Measurements from ENCODE around the gene TICRR. TPM values are rescaled to one million over a fixed set of nuclear protein-coding genes. Genes with fewer than 3 reads are reported as not detected.
"Not testable (repeated sequence)": the region's sequence is repeated elsewhere in the genome, so short reads cannot be mapped to it uniquely, and the experiment has no call there.

TICRR gene
- total RNA-seq, 1 donor from 2014 or later, result 1.2 TPM

DNA sequence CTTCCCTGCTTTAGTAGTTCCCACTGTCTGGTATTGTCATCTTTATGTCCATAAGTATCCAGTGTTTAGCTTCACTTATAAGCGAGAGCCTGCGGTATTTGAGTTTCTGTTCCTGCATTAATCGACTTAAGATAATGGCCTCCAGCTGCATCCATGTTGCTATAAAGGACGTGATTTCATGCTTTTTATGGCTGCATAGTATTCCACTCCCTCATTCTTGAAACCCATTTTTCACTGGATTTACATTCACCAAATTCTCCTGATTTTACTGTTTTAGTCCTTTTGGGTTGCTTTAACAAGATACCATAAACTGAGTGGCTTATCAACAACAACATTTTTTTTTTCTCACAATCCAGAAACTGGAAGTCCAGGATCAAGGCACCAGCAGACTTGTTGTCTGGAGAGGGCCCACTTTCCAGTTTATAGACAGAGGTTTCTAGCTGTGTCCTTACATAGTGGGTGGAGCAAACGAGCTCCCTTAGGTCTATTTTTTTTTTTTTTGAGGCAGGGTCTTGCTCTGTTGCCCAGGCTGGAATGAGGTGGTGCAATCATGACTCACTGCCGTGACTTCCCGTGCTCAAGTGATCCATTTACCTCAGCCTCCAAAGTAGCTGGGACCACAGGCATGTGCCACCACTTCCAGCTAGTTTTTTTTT is 6.1 kb upstream of the TICRR start:
- DNase-seq (ENCODE audit: low spot score), result no peak

DNA sequence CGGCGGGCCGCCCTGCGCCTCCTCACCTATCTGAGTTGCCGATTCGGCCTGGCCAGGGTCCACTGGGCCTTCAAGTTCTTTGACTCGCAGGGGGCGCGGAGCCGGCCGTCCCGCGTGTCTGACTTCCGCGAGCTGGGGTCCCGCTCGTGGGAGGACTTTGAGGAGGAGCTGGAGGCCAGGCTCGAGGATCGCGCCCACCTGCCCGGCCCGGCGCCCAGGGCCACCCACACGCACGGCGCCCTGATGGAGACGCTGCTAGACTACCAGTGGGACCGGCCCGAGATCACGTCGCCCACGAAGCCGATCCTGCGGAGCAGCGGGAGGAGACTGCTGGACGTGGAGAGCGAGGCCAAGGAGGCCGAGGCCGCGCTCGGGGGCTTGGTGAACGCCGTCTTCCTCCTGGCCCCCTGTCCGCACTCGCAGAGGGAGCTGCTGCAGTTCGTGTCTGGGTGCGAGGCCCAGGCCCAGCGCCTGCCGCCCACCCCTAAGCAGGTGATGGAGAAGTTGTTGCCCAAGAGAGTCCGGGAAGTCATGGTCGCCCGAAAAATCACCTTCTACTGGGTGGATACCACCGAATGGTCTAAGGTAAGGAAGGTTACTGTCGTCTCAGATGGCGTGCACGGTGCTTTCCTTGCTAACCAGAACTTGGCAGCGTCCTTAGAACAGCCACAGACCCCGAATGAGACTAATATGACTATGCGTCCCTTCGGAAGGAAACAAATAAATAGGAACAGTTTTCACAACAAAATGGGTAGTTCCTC is 567 bp downstream of the TICRR start:
- no peak for DNase-seq (ENCODE audit: low spot score)

DNA sequence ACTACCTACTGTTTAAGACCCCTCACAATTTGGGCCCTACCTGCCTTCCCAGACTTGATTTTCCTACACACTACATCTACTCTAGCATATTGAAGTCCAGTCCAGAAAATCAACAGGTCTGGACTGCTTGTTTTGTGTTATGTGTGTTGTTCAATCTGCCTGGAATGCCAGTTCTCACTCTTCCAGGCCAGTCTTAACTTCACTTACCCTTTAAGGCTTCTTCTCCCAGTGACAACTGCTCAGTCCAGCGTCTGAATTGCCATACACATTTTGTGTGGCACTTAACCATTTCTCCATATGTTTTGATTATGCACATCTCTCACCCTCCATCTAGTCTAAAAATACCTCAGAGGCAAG is 1.1 kb downstream of the TICRR start:
- no peak for DNase-seq (ENCODE audit: low spot score)

DNA sequence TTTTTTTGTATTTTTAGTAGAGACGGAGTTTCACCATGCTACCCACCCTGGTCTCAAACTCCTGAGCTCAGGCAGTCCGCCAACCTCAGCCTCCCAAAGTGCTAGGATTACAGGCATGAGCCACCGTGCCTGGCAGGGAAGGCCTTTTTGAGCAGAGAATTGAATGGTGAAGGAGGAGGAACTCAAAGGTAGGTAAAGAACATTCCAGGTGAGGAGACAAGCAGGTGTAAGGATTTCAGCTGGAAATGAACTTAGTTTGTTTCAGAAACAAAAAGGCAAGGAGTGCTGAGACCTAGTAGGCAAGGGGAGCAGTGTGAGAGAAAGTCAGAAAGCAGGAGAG is 2.5 kb downstream of the TICRR start:
- DNase-seq (ENCODE audit: low spot score), result no peak

DNA sequence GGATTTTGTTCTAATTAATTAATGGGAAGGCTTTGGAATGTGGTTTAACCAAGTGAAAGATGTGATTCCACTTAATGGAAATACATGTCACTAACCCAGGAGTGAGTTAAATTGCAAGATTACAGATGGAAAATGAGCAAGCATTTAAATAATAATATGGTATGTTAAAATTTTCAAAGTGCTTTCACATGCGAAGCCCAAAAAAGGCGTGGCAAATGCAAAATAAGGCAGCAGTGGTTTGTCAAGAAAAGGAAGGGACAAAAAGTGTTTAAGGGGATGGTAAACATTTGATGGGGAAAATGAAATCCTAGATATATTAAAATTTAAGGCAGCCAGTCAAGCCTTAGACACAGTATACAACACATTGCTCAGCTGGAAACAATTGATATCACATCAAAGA is 2.9 kb downstream of the TICRR start:
- no peak for DNase-seq (ENCODE audit: low spot score)

DNA sequence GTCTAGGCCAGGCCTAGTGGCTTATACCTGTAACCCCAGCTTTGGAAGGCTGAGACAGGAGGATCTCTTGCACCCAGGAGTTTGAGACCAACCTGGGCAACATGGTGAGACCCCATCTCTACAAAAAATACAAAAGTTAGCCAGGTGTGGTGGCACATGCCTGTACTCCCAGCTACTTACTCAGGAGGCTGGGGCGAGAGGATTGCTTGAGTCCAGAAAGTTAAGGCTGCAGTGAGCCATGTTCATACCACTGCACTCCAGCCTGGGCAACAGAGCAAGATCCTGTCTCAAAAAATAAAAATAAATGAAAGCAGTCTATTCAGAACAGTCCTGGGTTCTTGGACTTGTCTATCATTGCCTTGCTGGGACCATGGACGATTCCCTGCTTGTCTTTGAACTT is 5.5 kb downstream of the TICRR start:
- DNase-seq (ENCODE audit: low spot score), result not testable (repeated sequence)

DNA sequence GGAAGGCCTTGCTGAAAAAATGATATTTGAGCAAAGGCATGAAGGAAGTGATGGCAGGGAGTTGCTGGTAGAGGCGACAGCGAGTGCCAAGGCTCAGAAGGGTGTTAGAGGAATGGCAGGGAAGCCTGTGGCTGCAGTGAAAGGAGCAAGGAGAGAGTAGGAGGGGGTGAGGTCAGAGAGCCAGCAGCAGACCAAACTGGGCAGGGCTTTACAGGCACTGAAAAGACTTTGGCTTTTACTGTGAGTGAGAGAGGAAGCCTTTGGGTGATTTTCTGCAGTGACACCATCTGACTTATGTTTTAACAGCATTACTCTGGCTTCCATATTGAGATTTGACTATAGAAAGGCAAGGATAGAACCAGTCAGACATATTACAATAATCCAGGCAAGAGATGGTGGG is 11.4 kb downstream of the TICRR start:
- no peak for DNase-seq (ENCODE audit: low spot score)

DNA sequence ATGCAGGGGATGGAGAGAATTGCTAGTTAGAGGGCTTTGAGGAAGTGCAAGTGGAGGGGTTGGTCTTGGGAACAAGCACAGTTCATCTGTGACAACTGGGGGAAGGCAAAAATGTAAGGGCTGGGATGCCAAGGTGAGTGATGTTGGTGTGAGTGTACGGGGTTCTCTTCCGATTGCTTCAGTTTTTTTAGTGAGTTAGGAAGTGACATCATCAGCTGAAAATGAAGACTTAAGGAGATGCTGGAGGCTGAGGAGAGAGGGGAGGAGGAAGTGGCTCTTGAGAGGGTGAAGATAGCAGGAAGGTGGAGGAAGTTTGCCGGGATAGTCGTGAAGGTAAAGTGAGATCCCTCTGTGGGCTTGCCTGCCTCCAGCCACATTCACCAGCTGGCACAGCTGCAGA is 12.7 kb downstream of the TICRR start:
- no peak for DNase-seq (ENCODE audit: low spot score)

DNA sequence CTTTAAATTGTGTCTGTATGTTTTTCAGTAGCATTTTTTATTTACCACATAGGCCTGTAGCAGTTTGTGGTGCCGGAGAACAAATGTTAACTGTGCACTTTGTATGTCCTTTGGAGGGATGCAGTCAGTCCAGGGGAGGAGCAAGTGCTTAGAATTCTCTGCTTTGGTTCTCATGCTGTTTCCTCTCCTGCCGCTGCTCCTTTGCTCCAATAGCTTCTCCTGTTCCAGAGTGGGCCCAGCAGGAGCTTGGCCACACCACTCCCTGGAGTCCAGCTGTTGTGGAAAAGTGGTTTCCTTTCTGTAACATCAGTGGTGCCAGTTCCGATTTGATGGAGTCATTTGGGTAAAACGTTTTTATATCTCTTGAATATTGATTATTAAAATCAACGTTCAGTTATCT is 16.6 kb downstream of the TICRR start:
- DNase-seq (ENCODE audit: low spot score), result no peak

DNA sequence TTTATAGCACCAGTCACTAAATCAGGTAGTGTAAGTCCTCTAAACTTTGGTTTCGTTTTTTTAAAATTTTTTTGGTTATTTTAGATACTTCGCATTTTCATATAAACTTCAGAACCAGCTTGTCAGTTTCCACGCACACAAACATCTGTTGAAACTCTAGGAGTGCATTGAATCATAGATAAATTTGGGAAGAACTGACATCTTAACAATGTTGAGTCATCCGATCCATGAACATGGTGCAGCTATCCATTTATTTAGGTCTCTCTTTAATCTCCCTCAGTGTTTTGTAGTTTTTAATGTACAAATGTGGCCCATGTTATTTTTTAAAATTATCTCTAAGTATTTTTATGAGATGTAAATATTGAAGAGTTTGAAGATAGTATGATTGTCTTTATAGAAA is 17.7 kb downstream of the TICRR start:
- no peak for DNase-seq (ENCODE audit: low spot score)

DNA sequence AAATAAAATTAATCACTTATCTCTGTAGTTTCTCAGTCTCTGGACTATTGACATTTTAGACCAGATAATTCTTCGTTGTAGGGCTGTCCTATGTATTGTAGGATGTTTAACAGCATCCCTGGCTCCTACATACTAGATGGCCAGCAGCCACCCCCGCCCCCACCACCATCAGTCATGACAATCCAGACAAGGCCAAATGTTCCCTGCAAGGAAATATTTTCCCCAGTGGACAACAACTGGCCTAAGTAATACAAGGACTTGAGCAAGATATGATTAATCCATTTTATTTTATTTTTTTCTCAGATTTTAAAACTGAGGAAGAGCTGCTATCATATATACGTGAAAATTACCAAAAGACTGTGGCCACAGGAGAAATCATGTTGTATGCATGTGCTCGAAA is 23.8 kb downstream of the TICRR start:
- no peak for DNase-seq (ENCODE audit: low spot score)

DNA sequence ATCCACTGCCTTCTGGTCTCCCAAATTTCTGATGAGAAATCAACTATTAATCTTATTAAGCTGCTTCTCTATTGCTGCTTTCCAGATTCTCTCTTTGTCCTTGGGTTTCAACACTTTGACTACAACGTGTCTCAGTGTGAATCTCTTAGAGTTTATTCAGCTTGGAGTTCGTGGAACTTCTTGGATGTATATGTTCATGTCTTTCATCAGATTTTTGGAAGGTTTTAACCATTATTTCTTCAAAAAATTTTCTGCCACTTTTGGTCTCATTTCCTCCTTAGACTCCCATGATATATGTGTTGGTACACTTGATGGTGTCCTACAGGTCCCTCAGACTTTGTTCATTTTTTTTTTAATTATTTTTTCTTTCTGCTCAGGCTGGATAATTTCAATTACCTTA is 36.0 kb downstream of the TICRR start:
- DNase-seq (ENCODE audit: low spot score), result no peak

DNA sequence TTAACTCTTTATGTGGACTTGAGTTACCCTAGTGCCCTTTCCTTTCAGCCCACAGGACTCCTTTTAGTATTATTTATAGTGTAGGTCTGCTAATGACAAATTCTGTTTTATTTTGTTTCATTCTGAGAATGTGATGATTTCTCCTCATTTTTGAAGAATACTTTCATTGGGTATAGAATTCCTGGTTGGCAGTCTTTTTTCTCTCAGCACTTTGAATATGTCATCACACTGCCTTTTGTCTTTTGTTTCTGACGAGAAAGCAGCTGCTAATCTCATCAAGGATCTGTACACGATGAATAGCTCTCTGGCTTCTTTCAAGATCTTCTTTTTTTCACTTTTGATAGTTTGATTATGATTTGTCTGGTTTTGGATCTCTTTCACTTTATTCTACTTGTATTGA is 37.8 kb downstream of the TICRR start:
- no peak for DNase-seq (ENCODE audit: low spot score)

DNA sequence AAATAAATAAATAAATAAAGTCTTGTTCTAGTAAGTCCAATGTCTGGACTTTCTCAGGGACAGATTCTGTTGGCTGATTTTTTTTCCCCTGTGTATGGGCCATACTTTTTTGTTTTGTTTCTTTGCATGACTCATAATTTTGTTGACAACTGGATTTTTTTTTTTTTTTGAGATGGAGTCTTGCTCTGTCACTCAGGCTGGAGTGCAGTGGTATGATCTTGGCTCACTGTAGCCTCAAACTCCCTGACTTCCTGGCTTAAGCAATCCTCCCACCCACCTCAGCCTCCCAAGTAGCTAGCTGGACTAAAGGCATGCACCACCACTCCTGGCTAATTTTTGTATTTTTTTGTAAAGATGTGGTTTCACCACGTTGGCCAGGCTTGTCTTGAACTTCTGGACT is 38.9 kb downstream of the TICRR start:
- DNase-seq (ENCODE audit: low spot score), result no peak

DNA sequence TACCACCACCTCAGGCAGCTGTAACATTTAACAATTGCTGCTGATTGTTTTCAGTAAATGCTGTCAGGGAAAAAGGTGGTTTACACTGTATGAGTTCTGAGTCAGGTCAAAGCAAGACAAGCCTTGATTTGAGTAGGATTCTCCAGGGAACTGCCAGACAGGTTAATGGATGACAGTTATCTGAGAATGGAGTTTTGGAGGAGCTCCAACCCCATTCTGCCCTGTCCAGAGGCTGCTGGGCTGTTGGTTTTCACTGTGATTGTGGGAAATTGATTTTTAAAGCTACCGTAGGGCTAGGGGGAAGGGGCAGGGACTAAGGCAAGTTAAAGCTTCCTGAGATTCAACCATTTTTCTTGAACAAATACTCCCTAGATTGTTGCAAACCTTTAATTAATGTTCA is 39.9 kb downstream of the TICRR start:
- no peak for DNase-seq (ENCODE audit: low spot score)

DNA sequence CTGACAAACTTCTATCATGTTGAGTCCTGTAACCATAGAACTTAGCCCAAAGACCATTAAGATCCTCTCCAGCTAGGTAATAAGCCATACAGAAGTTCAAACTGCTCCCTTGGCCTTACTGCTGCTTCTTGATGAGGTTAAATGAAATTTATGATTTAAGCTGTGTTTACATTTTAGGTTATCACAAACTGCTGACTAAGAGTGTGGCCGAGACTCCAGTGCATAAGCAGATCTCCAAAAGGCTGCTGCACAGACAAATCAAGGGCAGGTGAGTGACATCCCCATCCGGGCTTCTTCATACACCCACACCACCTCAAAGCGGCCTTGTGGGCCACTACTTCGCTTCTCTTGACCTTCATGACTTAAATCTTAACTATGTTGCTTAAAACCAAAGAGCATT is 41.0 kb downstream of the TICRR start:
- DNase-seq (ENCODE audit: low spot score), result no peak

DNA sequence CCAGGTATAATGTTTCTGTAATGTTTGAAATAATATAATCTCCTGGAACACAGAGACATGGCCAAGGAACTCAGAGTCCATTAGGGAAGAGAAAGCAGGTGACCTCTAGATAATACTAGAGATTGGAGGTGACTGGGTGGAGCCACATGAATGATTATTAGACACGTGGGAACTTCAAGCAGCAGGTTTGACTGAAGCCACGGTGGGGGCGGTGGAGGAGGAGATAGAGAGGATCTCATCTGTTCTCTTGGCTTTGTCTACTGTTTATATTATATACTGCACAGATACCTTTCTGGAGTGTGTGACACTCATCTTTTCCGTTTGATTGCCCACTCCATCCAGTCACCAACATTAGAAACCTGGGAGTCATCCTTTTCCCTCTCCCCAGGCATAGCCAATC is 46.3 kb downstream of the TICRR start:
- DNase-seq (ENCODE audit: low spot score), result no peak

DNA sequence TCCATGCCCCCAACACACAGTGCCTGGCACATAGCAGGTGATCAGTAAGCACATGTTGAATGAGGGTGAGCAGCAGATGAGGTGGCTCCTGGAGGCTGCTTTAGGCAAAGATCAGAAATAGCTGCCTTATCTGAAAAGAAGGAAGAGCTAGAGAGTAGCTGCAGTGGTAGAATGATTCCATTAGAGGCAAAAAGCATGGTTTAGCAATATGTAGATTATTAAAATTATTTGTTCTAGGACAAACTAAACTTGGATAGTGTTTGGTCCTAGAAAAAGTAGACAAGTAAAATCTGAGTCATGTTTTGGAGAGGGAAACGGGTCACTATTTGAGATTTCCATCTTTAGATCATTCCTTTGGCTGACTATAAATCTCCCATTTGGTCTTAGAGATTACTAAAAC is 47.9 kb downstream of the TICRR start:
- DNase-seq (ENCODE audit: low spot score), result no peak

DNA sequence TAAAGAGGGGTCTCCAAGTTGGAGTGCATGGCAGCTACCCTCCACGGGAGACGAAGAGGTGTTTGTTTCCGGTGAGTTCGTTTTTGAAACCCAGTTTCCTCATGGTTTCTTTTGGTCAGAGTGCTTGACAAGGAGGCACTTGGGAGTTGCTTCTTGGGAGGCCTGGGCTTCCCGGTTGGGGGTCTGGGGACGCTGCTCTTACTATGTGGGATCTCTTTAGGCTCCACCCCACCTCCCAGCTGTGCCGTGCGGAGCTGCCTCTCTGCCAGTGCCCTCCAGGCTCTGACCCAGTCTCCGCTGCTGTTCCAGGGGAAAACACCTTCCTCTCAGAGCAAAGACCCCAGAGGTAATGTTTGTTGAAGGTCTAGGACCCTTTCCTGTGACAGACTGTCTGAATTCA is 50.4 kb downstream of the TICRR start:
- DNase-seq (ENCODE audit: low spot score), result no peak

DNA sequence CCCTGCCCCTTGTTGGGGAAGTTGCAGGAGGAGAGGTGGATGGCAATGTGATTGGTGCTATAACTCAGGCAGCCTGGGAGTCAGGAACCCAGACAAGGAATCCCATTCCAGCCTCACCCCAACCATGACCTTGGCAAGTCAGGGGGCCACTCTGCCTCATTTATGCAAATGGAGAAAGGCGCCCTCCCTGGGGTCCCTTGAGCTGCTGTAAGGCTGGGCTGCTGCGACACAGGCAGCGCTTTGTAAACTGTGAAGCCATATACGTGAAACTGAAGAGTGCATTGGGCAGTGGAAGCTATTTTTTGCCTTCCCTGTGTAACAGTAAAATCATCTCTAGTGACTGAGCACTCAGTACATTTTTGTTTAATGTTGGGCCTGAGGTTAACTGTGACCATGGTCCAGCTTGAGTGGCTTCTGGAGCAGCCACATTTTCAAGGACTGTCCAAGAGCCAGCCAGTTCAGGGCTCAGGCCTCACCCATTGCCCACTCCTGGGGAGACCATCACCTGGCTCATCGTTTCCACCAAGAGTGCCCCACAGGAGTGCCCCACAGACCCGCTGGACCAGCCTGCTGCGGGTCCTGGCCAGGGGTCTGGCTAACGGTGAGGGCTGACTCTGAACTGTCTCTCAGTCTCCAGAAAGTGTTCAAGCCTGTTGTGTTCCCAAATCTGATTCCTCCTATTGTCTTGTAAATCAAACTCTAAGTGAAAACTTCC is 52.1 kb downstream of the TICRR start:
- DNase-seq (ENCODE audit: low spot score), result no peak

DNA sequence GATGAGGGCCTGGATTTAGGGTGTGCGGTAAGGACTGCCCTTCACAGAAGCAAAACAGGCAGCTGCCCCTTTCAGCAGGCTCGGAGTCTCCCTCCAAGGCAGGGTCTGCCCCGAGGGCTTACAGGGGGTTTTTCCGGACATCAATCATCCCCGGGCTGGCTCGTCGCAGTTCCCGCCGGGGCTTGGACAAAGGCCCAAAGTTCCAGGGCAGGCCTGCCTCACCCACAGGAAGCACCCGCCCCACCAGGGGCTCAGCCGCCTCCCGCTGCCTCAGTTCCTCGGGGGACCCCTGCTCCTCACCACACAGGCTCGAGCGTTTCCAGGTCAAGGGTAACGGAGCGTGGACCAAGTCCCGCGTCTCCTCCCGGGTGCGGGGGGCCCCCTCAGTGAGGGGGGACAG is 53.0 kb downstream of the TICRR start:
- DNase-seq (ENCODE audit: low spot score), result no peak

DNA sequence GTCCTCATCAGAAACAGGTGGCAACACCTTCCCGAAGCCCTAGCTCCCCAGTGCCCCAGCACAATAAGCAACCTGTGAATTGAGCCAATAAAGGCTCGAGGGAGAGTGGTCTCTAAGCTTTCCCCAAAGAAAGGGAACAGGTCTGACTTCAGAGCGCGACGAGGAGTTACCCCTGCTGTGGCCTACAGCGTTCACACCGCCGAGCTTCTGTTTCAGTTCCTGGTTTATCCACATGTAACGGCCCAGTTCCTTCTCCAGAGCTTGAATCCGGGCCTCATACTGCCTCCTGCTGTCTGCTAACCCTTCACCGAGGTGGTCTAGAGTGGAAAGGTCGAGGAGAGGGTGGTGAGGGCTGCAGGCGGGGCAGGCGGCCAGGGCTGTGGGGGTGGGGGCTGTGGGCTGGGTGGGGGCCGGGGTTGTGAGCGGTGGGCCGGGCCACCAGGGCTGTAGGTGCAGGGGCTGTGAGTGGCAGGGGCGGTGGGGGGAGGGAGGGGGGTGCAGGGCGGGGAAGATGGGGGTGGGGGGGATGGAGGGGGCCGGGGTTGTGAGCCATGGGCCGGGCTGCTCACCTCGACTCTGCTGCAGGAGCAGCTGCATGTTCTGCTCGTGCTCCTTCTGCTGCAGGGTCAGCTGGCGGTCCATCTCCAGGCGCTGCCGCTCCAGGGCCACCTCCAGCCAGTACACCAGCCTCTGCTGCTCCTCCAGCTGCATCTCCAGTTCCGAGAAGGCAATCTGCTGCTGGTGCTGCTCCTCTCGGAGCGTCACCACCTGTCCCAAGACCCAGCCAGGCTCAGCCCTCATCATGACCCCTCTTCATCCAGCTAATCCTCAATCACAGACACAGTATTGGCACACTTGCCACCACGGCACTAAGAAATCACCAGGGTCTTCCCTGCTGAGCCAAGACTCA is 53.8 kb downstream of the TICRR start:
- DNase-seq (ENCODE audit: low spot score), result no peak
